Right lobe of liver (tissue), 6 donors: ENCODE results near the gene IFNA2. TPM values are rescaled to one million over a fixed set of nuclear protein-coding genes. Genes with fewer than 3 reads are reported as not detected.

Experiments
- ATAC-seq, 4 donors: fragments of 200-7000 bp; cut with Tn5 transposase; one replicate each; pipeline ENCODE4 v1.9.1; 2020; ENCODE audit warnings: mild to moderate bottlenecking in 4 of 4, moderate library complexity in 4 of 4
- DNase-seq, 3 donors: peaks; one replicate each; pipeline ENCODE4 v3.0.0-alpha.2; 2020
- H3K27ac ChIP-seq, 3 donors: fragments of 200-600 bp; one replicate each; pipeline ENCODE4 v1.8.0; 2022
- H3K27me3 ChIP-seq, 2 donors: fragments of 200-600 bp; one replicate each; pipeline ENCODE4 v1.8.0; 2022
- H3K36me3 ChIP-seq, 4 donors: fragments of 200-600 bp; sonication (generic) in 1 of 4; one replicate each; pipeline versions ENCODE4 v1.5.1 to v1.8.0; 2017 to 2022; ENCODE audit warnings: control low read depth in 1 of 4
- H3K4me1 ChIP-seq, 4 donors: fragments of 200-600 bp; sonication (generic) in 1 of 4; one replicate each; pipeline versions ENCODE4 v1.5.1 to v1.8.0; 2017 to 2022; ENCODE audit warnings: control low read depth in 1 of 4
- H3K4me3 ChIP-seq, 3 donors: fragments of 200-600 bp; one replicate each; pipeline ENCODE4 v1.8.0; 2022
- H3K9me3 ChIP-seq, 4 donors: fragments of 200-600 bp; sonication (generic) in 1 of 4; one replicate each; pipeline versions ENCODE4 v1.5.1 to v1.8.0; 2017 to 2022; ENCODE audit warnings: control low read depth in 1 of 4
- POLR2A ChIP-seq: fragments of 450-650 bp; IDR thresholded peaks from one replicate; pipeline ENCODE4 v1.6.1; 2017; ENCODE audit warnings: antibody characterized with exemption, mild to moderate bottlenecking
- WGBS: methylation state at CpG from one replicate; pipeline ENCODE4 v1.1.6; 2018; ENCODE audit warnings: low coverage, low lambda C conversion rate; ENCODE audit not compliant: insufficient coverage; ENCODE audit errors: missing lambda C conversion rate; 5-methylcytosine and 5-hydroxymethylcytosine counted together
- intact Hi-C, 2 donors: fragments of 100-400 bp; cut with DNase I; formaldehyde crosslinking; loops; one replicate each; pipeline versions ENCODE4 v1.11.2 to v1.14.1; 2022
- total RNA-seq, 6 experiments: library from RNA; depleted of rRNA in 2 of 6; stranded (reverse); fragments of >200 nt in 2 of 6; fragmentation: NEBNext Ultra II Directional in 3 of 6; extraction: Animal tissue kit (Norgen Biotek cat#: 25700) in 3 of 6; gene quantifications; one replicate each; pipeline versions ENCODE4 v1.1.0 to v1.2.4, GENCODE V29; 2016 to 2023
- TF ChIP-seq, protein P1 (sequence below), 4 donors: fragments of 200-600 bp in 3 of 4; fragments of 450-650 bp in 1 of 4; IDR thresholded peaks; one replicate each; pipeline versions ENCODE4 v1.5.1 to v1.8.0; 2016 to 2022; ENCODE audit warnings: antibody characterized with exemption in 4 of 4, mild to moderate bottlenecking in 2 of 4
- donor health status: DM: no; HTN: yes; CAD: no.
- donor health status: DM: no; HTN: no; CAD: no.
- donor health status: DM: no; HTN: no; CAD: no.
- donor health status: DM: no; HTN: yes; CAD: no.
- donor health status: DM: no; HTN: yes; CAD: no.

IFNA2 gene
- total RNA-seq, 6 experiments from 2014 or later: not detected

GRCh38 chr9:21428235-21428634 is 43.0 kb upstream of the IFNA2 start:
- ATAC-seq: no peak
- TF ChIP-seq, protein P1, sequence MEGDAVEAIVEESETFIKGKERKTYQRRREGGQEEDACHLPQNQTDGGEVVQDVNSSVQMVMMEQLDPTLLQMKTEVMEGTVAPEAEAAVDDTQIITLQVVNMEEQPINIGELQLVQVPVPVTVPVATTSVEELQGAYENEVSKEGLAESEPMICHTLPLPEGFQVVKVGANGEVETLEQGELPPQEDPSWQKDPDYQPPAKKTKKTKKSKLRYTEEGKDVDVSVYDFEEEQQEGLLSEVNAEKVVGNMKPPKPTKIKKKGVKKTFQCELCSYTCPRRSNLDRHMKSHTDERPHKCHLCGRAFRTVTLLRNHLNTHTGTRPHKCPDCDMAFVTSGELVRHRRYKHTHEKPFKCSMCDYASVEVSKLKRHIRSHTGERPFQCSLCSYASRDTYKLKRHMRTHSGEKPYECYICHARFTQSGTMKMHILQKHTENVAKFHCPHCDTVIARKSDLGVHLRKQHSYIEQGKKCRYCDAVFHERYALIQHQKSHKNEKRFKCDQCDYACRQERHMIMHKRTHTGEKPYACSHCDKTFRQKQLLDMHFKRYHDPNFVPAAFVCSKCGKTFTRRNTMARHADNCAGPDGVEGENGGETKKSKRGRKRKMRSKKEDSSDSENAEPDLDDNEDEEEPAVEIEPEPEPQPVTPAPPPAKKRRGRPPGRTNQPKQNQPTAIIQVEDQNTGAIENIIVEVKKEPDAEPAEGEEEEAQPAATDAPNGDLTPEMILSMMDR (IDR thresholded peaks at IDR 0.05): no peak
- TF ChIP-seq POLR2A: no peak
- intact Hi-C loops: no loop called here
- no peaks in the 10 kb centered on the region for H3K9me3 ChIP-seq
- no peak for DNase-seq
- H3K4me3 ChIP-seq: no peak overlapping the region
- H3K4me1 ChIP-seq: no peaks in the 10 kb centered on the region
- H3K27me3 ChIP-seq: no peaks in the 10 kb centered on the region
- WGBS: 36% methylated on average over 1 of the region's 1 CpG
- no peak overlapping the region for H3K27ac ChIP-seq
- no peaks in the 10 kb centered on the region for H3K36me3 ChIP-seq

GRCh38 chr9:21415493-21416267 is 30.5 kb upstream of the IFNA2 start:
- WGBS: 55% methylated on average over 5 of the region's 5 CpGs
- H3K27ac ChIP-seq: no peak overlapping the region
- no peak for DNase-seq

GRCh38 chr9:21414220-21414940 is 29.2 kb upstream of the IFNA2 start:
- H3K36me3 ChIP-seq: no peaks in the 10 kb centered on the region
- DNase-seq: no peak
- intact Hi-C loops: no loop called here
- ATAC-seq: no peak
- no peak overlapping the region for H3K27ac ChIP-seq
- no peaks in the 10 kb centered on the region for H3K27me3 ChIP-seq
- TF ChIP-seq, protein P1 (IDR thresholded peaks at IDR 0.05): no peak
- no peak for TF ChIP-seq POLR2A
- no peaks in the 10 kb centered on the region for H3K4me1 ChIP-seq
- H3K4me3 ChIP-seq: no peak overlapping the region
- no peaks in the 10 kb centered on the region for H3K9me3 ChIP-seq
- 82% methylated on average over 2 of the region's 2 CpGs for WGBS

More at GRCh38 chr9:21415493-21416267, 30.5 kb upstream of the IFNA2 start:
- Histone ChIP-seq H3K36me3 (no peaks in the 10 kb centered on the region), H3K9me3 (no peaks in the 10 kb centered on the region), H3K4me3 (no peak overlapping the region), H3K4me1 (no peaks in the 10 kb centered on the region), H3K27me3 (no peaks in the 10 kb centered on the region)
- no peak for ATAC-seq
- intact Hi-C loops: no loop called here
- TF ChIP-seq, protein P1 (IDR thresholded peaks at IDR 0.05): no peak
- TF ChIP-seq POLR2A: no peak

DNA sequence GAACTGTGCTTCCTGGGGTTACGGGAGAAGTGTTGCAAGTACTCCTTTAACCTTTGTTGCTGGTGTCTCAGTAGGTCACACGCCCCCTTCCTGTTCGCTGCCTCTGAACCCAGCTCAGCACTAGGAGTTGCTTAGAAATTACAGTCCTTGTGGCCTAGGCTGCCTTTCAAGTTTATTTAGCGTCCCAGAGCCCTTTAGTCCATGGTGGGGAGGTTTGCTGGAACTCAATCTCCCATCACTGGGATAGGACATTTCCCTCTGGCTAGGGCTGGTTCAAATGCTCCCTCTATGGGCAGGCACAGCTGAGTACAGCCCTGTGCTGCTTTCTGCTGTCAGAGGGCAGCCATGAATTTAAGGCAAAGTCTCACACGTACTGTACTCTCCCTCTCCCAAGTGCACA is 28.4 kb upstream of the IFNA2 start:
- no peak overlapping the region for H3K27ac ChIP-seq
- H3K9me3 ChIP-seq: no peaks in the 10 kb centered on the region
- no peaks in the 10 kb centered on the region for H3K36me3 ChIP-seq
- H3K4me1 ChIP-seq: no peaks in the 10 kb centered on the region
- peak; percentile 45 to 62 (median 56) for ATAC-seq
- intact Hi-C loops: no loop called here
- 21% methylated on average over 5 of the region's 5 CpGs for WGBS
- H3K4me3 ChIP-seq: no peak overlapping the region
- no peak for TF ChIP-seq POLR2A
- TF ChIP-seq, protein P1 (IDR thresholded peaks at IDR 0.05): peak in 2 of 4 donors; percentile 10 to 28
- H3K27me3 ChIP-seq: no peaks in the 10 kb centered on the region
- no peak for DNase-seq
